HepG2 (cell line): ENCODE data around the gene CST3. TPM values are rescaled to one million over a fixed set of nuclear protein-coding genes. Genes with fewer than 3 reads are reported as not detected.

Source experiments
- AKAP8 ChIP-seq: sonication (generic); formaldehyde crosslinking; IDR thresholded peaks from 2 replicates; pipeline ENCODE4 v1.5.1; 2020; ENCODE audit warnings: mild to moderate bottlenecking, missing genetic modification reagents
- HCFC1 ChIP-seq: fragments of 150-350 bp; IDR thresholded peaks from 2 replicates; pipeline ENCODE4 v1.6.1; 2014; ENCODE audit warnings: low read depth, low read length
- HNRNPH1 ChIP-seq: fragments of 200-400 bp; formaldehyde crosslinking; optimal IDR thresholded peaks from 2 replicates; pipeline ENCODE3; 2017; ENCODE audit warnings: mild to moderate bottlenecking, low read depth, low read length
- MIER2 ChIP-seq: IDR thresholded peaks from 2 replicates; pipeline ENCODE4 v1.6.1; 2016; ENCODE audit warnings: missing biosample characterization, missing genetic modification reagents
- PAF1 ChIP-seq: IDR thresholded peaks from 2 replicates; pipeline ENCODE4 v1.6.1; 2016; ENCODE audit warnings: missing genetic modification reagents, missing compliant biosample characterization
- PRPF4 ChIP-seq: fragments of 200-400 bp; formaldehyde crosslinking; IDR thresholded peaks from 2 replicates; pipeline ENCODE4 v1.6.1; 2016; ENCODE audit warnings: low read length, low read depth; ENCODE audit not compliant: poor library complexity, severe bottlenecking
- REL ChIP-seq: sonication (generic); formaldehyde crosslinking; conservative IDR thresholded peaks from 2 replicates; pipeline ENCODE4 v1.8.0; 2022; ENCODE audit warnings: mild to moderate bottlenecking, missing genetic modification reagents, moderate library complexity
- SMAD1 ChIP-seq: sonication (generic); formaldehyde crosslinking; IDR thresholded peaks from 2 replicates; pipeline ENCODE4 v1.4.0; 2020; ENCODE audit warnings: missing genetic modification reagents, low read depth, mild to moderate bottlenecking, borderline replicate concordance
- ZNF382 ChIP-seq: sonication (generic); formaldehyde crosslinking; IDR thresholded peaks from 2 replicates; pipeline ENCODE4 v1.5.0; 2020; ENCODE audit warnings: missing genetic modification reagents, mild to moderate bottlenecking, borderline replicate concordance
- ZNF607 ChIP-seq: sonication (generic); formaldehyde crosslinking; IDR thresholded peaks from 2 replicates; pipeline ENCODE4 v1.5.1; 2020; ENCODE audit warnings: missing genetic modification reagents, mild to moderate bottlenecking, borderline replicate concordance
- ZSCAN20 ChIP-seq: sonication (generic); formaldehyde crosslinking; IDR thresholded peaks from 2 replicates; pipeline ENCODE4 v1.4.0; 2020; ENCODE audit warnings: missing genetic modification reagents, mild to moderate bottlenecking, borderline replicate concordance
- polyA plus RNA-seq, 8 experiments: library from polyadenylated mRNA; depleted of rRNA in 3 of 8; stranded (reverse) in 7 of 8; unstranded in 1 of 8; fragments of >200 nt; fragmentation: Illumina TruSeq in 4 of 8; extraction: Trizol in 4 of 8; gene quantifications; 2 replicates each; pipeline versions ENCODE4 v1.2.1 to v1.2.3, GENCODE V29; 2011 to 2016; ENCODE audit warnings: low read depth in 4 of 8, missing spikeins in 1 of 8, mixed read lengths in 1 of 8; ENCODE audit not compliant: insufficient read depth in 1 of 8
- total RNA-seq, 5 experiments: library from RNA; depleted of rRNA; stranded (reverse); fragments of >200 nt; fragmentation: Illumina TruSeq; extraction: Trizol; gene quantifications; 2 replicates each; pipeline ENCODE4 v1.2.3, GENCODE V29; 2016; ENCODE audit warnings: low read depth in 1 of 5
- TF ChIP-seq, protein P1 (sequence below): sonication (generic); formaldehyde crosslinking; IDR thresholded peaks from 2 replicates; pipeline ENCODE4 v1.8.0; 2022; ENCODE audit warnings: mild to moderate bottlenecking, missing genetic modification reagents, borderline replicate concordance
- TF ChIP-seq, protein P2 (sequence below): sonication (generic); formaldehyde crosslinking; IDR thresholded peaks from 2 replicates; pipeline ENCODE4 v1.5.1; 2020; ENCODE audit warnings: mild to moderate bottlenecking, missing genetic modification reagents, borderline replicate concordance
- TF ChIP-seq, protein P3 (sequence below): sonication (generic); formaldehyde crosslinking; IDR thresholded peaks from 2 replicates; pipeline ENCODE4 v1.4.0; 2020; ENCODE audit warnings: missing genetic modification reagents, low read depth, mild to moderate bottlenecking, borderline replicate concordance
- TF ChIP-seq, protein P4 (sequence below): sonication (generic); formaldehyde crosslinking; IDR thresholded peaks from 2 replicates; pipeline ENCODE4 v1.8.1; 2023; ENCODE audit warnings: mild to moderate bottlenecking, missing genetic modification reagents
- TF ChIP-seq, protein P5 (sequence below): sonication (generic); formaldehyde crosslinking; IDR thresholded peaks from 2 replicates; pipeline ENCODE4 v1.4.0; 2020; ENCODE audit warnings: missing genetic modification reagents, borderline replicate concordance

Gene CST3
- total and polyA plus RNA-seq, 2 of the 13 experiments (the other 11 are each of a cell fraction or from before 2014, with no cell fraction given) = 690 to 1,005 TPM

DNA sequence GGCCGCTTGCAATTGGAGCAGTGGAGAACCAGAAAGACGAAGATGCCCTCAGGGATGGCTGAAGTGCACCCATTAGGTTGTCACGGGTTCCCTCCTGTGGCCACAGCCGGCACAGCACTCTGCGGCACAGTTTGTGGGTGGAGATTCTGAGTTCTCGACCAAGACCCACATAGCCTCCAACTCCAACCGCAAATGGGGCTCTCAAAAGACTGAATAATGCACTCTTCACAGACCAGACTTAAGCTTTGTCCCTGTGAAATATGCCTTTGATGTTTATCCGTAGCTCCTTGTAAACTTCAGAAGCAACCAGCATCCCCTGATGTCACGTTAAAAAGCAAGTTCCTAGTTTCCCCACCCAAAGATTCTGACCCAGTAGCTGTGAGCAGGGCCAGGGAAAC lies 31.1 kb downstream of the CST3 start (continued):
- TF ChIP-seq, protein P1, sequence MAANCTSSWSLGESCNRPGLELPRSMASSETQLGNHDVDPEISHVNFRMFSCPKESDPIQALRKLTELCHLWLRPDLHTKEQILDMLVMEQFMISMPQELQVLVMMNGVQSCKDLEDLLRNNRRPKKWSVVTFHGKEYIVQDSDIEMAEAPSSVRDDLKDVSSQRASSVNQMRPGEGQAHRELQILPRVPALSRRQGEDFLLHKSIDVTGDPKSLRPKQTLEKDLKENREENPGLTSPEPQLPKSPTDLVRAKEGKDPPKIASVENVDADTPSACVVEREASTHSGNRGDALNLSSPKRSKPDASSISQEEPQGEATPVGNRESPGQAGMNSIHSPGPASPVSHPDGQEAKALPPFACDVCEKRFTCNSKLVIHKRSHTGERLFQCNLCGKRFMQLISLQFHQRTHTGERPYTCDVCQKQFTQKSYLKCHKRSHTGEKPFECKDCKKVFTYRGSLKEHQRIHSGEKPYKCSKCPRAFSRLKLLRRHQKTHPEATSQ (CRISPR knock-in tag) = peak; percentile 76; the same call in 1 of the 2 replicates
- TF ChIP-seq HCFC1 = no peak
- peak; percentile 73; the same call in 1 of the 2 replicates for TF ChIP-seq SMAD1
- TF ChIP-seq ZSCAN20 (CRISPR knock-in tag) = no peak
- peak; percentile 47; the same call in 1 of the 2 replicates for TF ChIP-seq MIER2 (CRISPR knock-in tag)
- no peak for TF ChIP-seq PRPF4
- TF ChIP-seq AKAP8 (CRISPR knock-in tag) = no peak
- TF ChIP-seq, protein P2, sequence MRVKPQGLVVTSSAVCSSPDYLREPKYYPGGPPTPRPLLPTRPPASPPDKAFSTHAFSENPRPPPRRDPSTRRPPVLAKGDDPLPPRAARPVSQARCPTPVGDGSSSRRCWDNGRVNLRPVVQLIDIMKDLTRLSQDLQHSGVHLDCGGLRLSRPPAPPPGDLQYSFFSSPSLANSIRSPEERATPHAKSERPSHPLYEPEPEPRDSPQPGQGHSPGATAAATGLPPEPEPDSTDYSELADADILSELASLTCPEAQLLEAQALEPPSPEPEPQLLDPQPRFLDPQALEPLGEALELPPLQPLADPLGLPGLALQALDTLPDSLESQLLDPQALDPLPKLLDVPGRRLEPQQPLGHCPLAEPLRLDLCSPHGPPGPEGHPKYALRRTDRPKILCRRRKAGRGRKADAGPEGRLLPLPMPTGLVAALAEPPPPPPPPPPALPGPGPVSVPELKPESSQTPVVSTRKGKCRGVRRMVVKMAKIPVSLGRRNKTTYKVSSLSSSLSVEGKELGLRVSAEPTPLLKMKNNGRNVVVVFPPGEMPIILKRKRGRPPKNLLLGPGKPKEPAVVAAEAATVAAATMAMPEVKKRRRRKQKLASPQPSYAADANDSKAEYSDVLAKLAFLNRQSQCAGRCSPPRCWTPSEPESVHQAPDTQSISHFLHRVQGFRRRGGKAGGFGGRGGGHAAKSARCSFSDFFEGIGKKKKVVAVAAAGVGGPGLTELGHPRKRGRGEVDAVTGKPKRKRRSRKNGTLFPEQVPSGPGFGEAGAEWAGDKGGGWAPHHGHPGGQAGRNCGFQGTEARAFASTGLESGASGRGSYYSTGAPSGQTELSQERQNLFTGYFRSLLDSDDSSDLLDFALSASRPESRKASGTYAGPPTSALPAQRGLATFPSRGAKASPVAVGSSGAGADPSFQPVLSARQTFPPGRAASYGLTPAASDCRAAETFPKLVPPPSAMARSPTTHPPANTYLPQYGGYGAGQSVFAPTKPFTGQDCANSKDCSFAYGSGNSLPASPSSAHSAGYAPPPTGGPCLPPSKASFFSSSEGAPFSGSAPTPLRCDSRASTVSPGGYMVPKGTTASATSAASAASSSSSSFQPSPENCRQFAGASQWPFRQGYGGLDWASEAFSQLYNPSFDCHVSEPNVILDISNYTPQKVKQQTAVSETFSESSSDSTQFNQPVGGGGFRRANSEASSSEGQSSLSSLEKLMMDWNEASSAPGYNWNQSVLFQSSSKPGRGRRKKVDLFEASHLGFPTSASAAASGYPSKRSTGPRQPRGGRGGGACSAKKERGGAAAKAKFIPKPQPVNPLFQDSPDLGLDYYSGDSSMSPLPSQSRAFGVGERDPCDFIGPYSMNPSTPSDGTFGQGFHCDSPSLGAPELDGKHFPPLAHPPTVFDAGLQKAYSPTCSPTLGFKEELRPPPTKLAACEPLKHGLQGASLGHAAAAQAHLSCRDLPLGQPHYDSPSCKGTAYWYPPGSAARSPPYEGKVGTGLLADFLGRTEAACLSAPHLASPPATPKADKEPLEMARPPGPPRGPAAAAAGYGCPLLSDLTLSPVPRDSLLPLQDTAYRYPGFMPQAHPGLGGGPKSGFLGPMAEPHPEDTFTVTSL (CRISPR knock-in tag) = no peak
- no peak; the same call in 1 of the 2 replicates for TF ChIP-seq REL (CRISPR knock-in tag)
- TF ChIP-seq PAF1 (CRISPR knock-in tag) = no peak
- TF ChIP-seq, protein P3, sequence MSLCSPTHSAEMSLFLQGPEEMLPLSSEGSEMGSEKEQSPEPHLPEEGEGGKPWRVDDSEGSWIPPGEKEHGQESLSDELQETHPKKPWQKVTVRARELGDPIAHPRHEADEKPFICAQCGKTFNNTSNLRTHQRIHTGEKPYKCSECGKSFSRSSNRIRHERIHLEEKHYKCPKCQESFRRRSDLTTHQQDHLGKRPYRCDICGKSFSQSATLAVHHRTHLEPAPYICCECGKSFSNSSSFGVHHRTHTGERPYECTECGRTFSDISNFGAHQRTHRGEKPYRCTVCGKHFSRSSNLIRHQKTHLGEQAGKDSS (CRISPR knock-in tag) = 0 out of 2 replicates have a peak, but pooled peaks have one; percentile 62
- TF ChIP-seq ZNF382 (CRISPR knock-in tag) = no peak
- TF ChIP-seq, protein P4, sequence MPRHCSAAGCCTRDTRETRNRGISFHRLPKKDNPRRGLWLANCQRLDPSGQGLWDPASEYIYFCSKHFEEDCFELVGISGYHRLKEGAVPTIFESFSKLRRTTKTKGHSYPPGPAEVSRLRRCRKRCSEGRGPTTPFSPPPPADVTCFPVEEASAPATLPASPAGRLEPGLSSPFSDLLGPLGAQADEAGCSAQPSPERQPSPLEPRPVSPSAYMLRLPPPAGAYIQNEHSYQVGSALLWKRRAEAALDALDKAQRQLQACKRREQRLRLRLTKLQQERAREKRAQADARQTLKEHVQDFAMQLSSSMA (CRISPR knock-in tag) = no peak
- TF ChIP-seq, protein P5, sequence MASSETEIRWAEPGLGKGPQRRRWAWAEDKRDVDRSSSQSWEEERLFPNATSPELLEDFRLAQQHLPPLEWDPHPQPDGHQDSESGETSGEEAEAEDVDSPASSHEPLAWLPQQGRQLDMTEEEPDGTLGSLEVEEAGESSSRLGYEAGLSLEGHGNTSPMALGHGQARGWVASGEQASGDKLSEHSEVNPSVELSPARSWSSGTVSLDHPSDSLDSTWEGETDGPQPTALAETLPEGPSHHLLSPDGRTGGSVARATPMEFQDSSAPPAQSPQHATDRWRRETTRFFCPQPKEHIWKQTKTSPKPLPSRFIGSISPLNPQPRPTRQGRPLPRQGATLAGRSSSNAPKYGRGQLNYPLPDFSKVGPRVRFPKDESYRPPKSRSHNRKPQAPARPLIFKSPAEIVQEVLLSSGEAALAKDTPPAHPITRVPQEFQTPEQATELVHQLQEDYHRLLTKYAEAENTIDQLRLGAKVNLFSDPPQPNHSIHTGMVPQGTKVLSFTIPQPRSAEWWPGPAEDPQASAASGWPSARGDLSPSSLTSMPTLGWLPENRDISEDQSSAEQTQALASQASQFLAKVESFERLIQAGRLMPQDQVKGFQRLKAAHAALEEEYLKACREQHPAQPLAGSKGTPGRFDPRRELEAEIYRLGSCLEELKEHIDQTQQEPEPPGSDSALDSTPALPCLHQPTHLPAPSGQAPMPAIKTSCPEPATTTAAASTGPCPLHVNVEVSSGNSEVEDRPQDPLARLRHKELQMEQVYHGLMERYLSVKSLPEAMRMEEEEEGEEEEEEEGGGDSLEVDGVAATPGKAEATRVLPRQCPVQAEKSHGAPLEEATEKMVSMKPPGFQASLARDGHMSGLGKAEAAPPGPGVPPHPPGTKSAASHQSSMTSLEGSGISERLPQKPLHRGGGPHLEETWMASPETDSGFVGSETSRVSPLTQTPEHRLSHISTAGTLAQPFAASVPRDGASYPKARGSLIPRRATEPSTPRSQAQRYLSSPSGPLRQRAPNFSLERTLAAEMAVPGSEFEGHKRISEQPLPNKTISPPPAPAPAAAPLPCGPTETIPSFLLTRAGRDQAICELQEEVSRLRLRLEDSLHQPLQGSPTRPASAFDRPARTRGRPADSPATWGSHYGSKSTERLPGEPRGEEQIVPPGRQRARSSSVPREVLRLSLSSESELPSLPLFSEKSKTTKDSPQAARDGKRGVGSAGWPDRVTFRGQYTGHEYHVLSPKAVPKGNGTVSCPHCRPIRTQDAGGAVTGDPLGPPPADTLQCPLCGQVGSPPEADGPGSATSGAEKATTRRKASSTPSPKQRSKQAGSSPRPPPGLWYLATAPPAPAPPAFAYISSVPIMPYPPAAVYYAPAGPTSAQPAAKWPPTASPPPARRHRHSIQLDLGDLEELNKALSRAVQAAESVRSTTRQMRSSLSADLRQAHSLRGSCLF = no peak
- TF ChIP-seq ZNF607 (CRISPR knock-in tag) = no peak
- no peak for TF ChIP-seq HNRNPH1
